HG03064 (cell line): ENCODE results near the gene DHX58.

Source experiments
- ATAC-seq: cut with Tn5 transposase; IDR thresholded peaks from one replicate; pipeline ENCODE4 v1.9.1; 2021; ENCODE audit warnings: low read depth; ENCODE audit not compliant: unreplicated experiment

Gene DHX58

GRCh38 chr17:42087736-42088705 lies 24.5 kb downstream of the DHX58 start:
- ATAC-seq = no peak

GRCh38 chr17:42087042-42087701 lies 25.3 kb downstream of the DHX58 start:
- ATAC-seq = no peak

GRCh38 chr17:42081516-42082129 lies 30.9 kb downstream of the DHX58 start:
- no peak for ATAC-seq

GRCh38 chr17:42079541-42079940 lies 33.0 kb downstream of the DHX58 start:
- no peak for ATAC-seq

- ATAC-seq = no peak
Measured at GRCh38 chr17:42078396-42079043, 34.0 kb downstream of the DHX58 start.

- no peak for ATAC-seq
Measured at GRCh38 chr17:42077755-42078154, 34.8 kb downstream of the DHX58 start.

- no peak for ATAC-seq
Measured at GRCh38 chr17:42076797-42077559, 35.5 kb downstream of the DHX58 start.

- no peak for ATAC-seq
Measured at GRCh38 chr17:42075789-42076188, 36.7 kb downstream of the DHX58 start.

GRCh38 chr17:42072323-42073187 lies 40.0 kb downstream of the DHX58 start:
- ATAC-seq = no peak

GRCh38 chr17:42071810-42072209 lies 40.7 kb downstream of the DHX58 start:
- ATAC-seq = no peak

- no peak for ATAC-seq
Measured at GRCh38 chr17:42068979-42069378, 43.5 kb downstream of the DHX58 start.

- ATAC-seq = no peak
Measured at GRCh38 chr17:42067371-42068091, 45.0 kb downstream of the DHX58 start.

GRCh38 chr17:42065201-42065600 lies 47.3 kb downstream of the DHX58 start:
- no peak for ATAC-seq

- ATAC-seq = no peak
Measured at GRCh38 chr17:42062681-42063080, 49.8 kb downstream of the DHX58 start.

GRCh38 chr17:42061646-42062487 lies 50.6 kb downstream of the DHX58 start:
- ATAC-seq = no peak

GRCh38 chr17:42060231-42060630 lies 52.3 kb downstream of the DHX58 start:
- ATAC-seq = no peak

GRCh38 chr17:42059815-42060214 lies 52.7 kb downstream of the DHX58 start:
- ATAC-seq = no peak

GRCh38 chr17:42058063-42058462 lies 54.5 kb downstream of the DHX58 start:
- no peak for ATAC-seq
